ENCODE results near the gene CRYBB2.

CRYBB2 gene

GRCh38 chr22:25182131-25183110 lies 37.0 kb upstream of the CRYBB2 start:
- FAIRE-seq (no peak), DNase-seq (ENCODE audit: insufficient read length) (no peak)
- no peak for TF ChIP-seq POLR2A (IDR thresholded peaks at IDR 0.05; ENCODE audit: low read depth, low read length)
- TF ChIP-seq TAF1 (IDR thresholded peaks at IDR 0.05; ENCODE audit: borderline replicate concordance, low read depth, low read length): no peak
- no peak for TF ChIP-seq POLR2AphosphoS5 (IDR thresholded peaks at IDR 0.05; ENCODE audit: low read depth, low read length)

GRCh38 chr22:25183949-25184619 lies 35.4 kb upstream of the CRYBB2 start:
- DNase-seq (ENCODE audit: insufficient read length) (no peak), FAIRE-seq (no peak)
- no peak for TF ChIP-seq POLR2A (IDR thresholded peaks at IDR 0.05; ENCODE audit: low read depth, low read length)
- TF ChIP-seq TAF1 (IDR thresholded peaks at IDR 0.05; ENCODE audit: borderline replicate concordance, low read depth, low read length): no peak
- TF ChIP-seq POLR2AphosphoS5 (IDR thresholded peaks at IDR 0.05; ENCODE audit: low read depth, low read length): no peak

- DNase-seq (ENCODE audit: insufficient read length) (no peak), FAIRE-seq (no peak)
- TF ChIP-seq POLR2A (IDR thresholded peaks at IDR 0.05; ENCODE audit: low read depth, low read length) (no peak), POLR2AphosphoS5 (IDR thresholded peaks at IDR 0.05; ENCODE audit: low read depth, low read length) (no peak), TAF1 (IDR thresholded peaks at IDR 0.05; ENCODE audit: borderline replicate concordance, low read depth, low read length) (no peak)
Observed at GRCh38 chr22:25186140-25186539, 33.3 kb upstream of the CRYBB2 start.

GRCh38 chr22:25187469-25187868 lies 32.0 kb upstream of the CRYBB2 start:
- DNase-seq (ENCODE audit: insufficient read length) (no peak), FAIRE-seq (no peak)
- TF ChIP-seq POLR2A (IDR thresholded peaks at IDR 0.05; ENCODE audit: low read depth, low read length) (no peak), TAF1 (IDR thresholded peaks at IDR 0.05; ENCODE audit: borderline replicate concordance, low read depth, low read length) (no peak), POLR2AphosphoS5 (IDR thresholded peaks at IDR 0.05; ENCODE audit: low read depth, low read length) (no peak)

- TF ChIP-seq POLR2AphosphoS5 (IDR thresholded peaks at IDR 0.05; ENCODE audit: low read depth, low read length) (no peak), POLR2A (IDR thresholded peaks at IDR 0.05; ENCODE audit: low read depth, low read length) (no peak), TAF1 (IDR thresholded peaks at IDR 0.05; ENCODE audit: borderline replicate concordance, low read depth, low read length) (no peak)
- DNase-seq (ENCODE audit: insufficient read length): no peak
- no peak for FAIRE-seq
Observed at GRCh38 chr22:25192406-25192805, 27.0 kb upstream of the CRYBB2 start.

GRCh38 chr22:25193130-25193529 lies 26.3 kb upstream of the CRYBB2 start:
- FAIRE-seq: no peak
- DNase-seq (ENCODE audit: insufficient read length): no peak
- no peak for TF ChIP-seq TAF1 (IDR thresholded peaks at IDR 0.05; ENCODE audit: borderline replicate concordance, low read depth, low read length)
- TF ChIP-seq POLR2A (IDR thresholded peaks at IDR 0.05; ENCODE audit: low read depth, low read length): no peak
- no peak for TF ChIP-seq POLR2AphosphoS5 (IDR thresholded peaks at IDR 0.05; ENCODE audit: low read depth, low read length)

GRCh38 chr22:25193548-25193947 lies 25.9 kb upstream of the CRYBB2 start:
- FAIRE-seq (no peak), DNase-seq (ENCODE audit: insufficient read length) (no peak)
- TF ChIP-seq POLR2A (IDR thresholded peaks at IDR 0.05; ENCODE audit: low read depth, low read length) (no peak), TAF1 (IDR thresholded peaks at IDR 0.05; ENCODE audit: borderline replicate concordance, low read depth, low read length) (no peak), POLR2AphosphoS5 (IDR thresholded peaks at IDR 0.05; ENCODE audit: low read depth, low read length) (no peak)

- no peak for TF ChIP-seq TAF1 (IDR thresholded peaks at IDR 0.05; ENCODE audit: borderline replicate concordance, low read depth, low read length)
- TF ChIP-seq POLR2AphosphoS5 (IDR thresholded peaks at IDR 0.05; ENCODE audit: low read depth, low read length): no peak
- TF ChIP-seq POLR2A (IDR thresholded peaks at IDR 0.05; ENCODE audit: low read depth, low read length): no peak
- DNase-seq (ENCODE audit: insufficient read length) (no peak), FAIRE-seq (no peak)
Observed at GRCh38 chr22:25196326-25196725, 23.1 kb upstream of the CRYBB2 start.

- TF ChIP-seq POLR2AphosphoS5 (IDR thresholded peaks at IDR 0.05; ENCODE audit: low read depth, low read length) (no peak), POLR2A (IDR thresholded peaks at IDR 0.05; ENCODE audit: low read depth, low read length) (no peak), TAF1 (IDR thresholded peaks at IDR 0.05; ENCODE audit: borderline replicate concordance, low read depth, low read length) (no peak)
- FAIRE-seq: no peak
- no peak for DNase-seq (ENCODE audit: insufficient read length)
Observed at GRCh38 chr22:25197340-25197739, 22.1 kb upstream of the CRYBB2 start.

GRCh38 chr22:25199731-25200520 lies 19.5 kb upstream of the CRYBB2 start, which contains the start of gene CRYBB3:
Gene CRYBB3, plus strand, starts transcription at chr22:25199858. Its CDS starts 1,539 bp downstream, at chr22:25201397.
- no peak for FAIRE-seq
- DNase-seq (ENCODE audit: insufficient read length): no peak
- TF ChIP-seq POLR2A (IDR thresholded peaks at IDR 0.05; ENCODE audit: low read depth, low read length): no peak

GRCh38 chr22:25200967-25201366 lies 18.5 kb upstream of the CRYBB2 start:
- FAIRE-seq: no peak
- no peak for TF ChIP-seq POLR2A (IDR thresholded peaks at IDR 0.05; ENCODE audit: low read depth, low read length)
- TF ChIP-seq TAF1 (IDR thresholded peaks at IDR 0.05; ENCODE audit: borderline replicate concordance, low read depth, low read length): no peak
- no peak for TF ChIP-seq POLR2AphosphoS5 (IDR thresholded peaks at IDR 0.05; ENCODE audit: low read depth, low read length)
- DNase-seq (ENCODE audit: insufficient read length): no peak

All from GM12892 (cell line).